K562 (cell line): ENCODE results near the gene COQ3. TPM values are rescaled to one million over a fixed set of nuclear protein-coding genes. Genes with fewer than 3 reads are reported as not detected.

Experiments used
- ATAC-seq: fragments of 200-7000 bp; cut with Tn5 transposase; 3 replicates; pipeline ENCODE4 v1.9.1; 2020; ENCODE audit warnings: moderate library complexity
- BruUV-seq: library from RNA; stranded (reverse); fragments of 400-500 nt; replicated peaks from 2 replicates; lab custom pipeline; 2021; lab: Mats Ljungman, UMichigan
- CTCF ChIA-PET: fragments of 300-600 bp; formaldehyde crosslinking; extraction: SDS; loops from one replicate; lab custom pipeline; 2021; ENCODE audit warnings: low intra/inter-chr PET ratio; lab: Yijun Ruan, JAX
- POLR2A ChIA-PET: fragments of 300-600, 350-650 bp; sonication (Branson Sonifier 250); formaldehyde crosslinking; extraction: SDS; loops from one replicate; lab custom pipeline; 2021; ENCODE audit warnings: antibody characterized with exemption, inconsistent platforms; lab: Yijun Ruan, JAX
- DNase-seq, 4 experiments: peaks; one replicate each; pipeline versions ENCODE4 v3.0.0 to v3.0.0-alpha.2; 2011 to 2018; ENCODE audit warnings: low spot score in 3 of 4, mixed read lengths in 3 of 4; ENCODE audit errors: extremely low read depth in 1 of 4
- FAIRE-seq: peaks from 2 replicates; lab custom pipeline; 2011; peaks lifted over from hg19 to GRCh38; lab: Jason Lieb, UNC
- H2AFZ ChIP-seq: 2 replicates; pipeline ENCODE4 v1.6.0; 2011; ENCODE audit warnings: low read depth, low read length, control low read depth, inconsistent platforms
- H3K27ac ChIP-seq: fragments of 200-600 bp; 3 replicates; pipeline ENCODE4 v1.8.0; 2011; ENCODE audit warnings: low read depth, mild to moderate bottlenecking, control low read depth, inconsistent platforms, low read length, moderate library complexity, mixed read lengths; ENCODE audit errors: extremely low read depth
- H3K27me3 ChIP-seq, 2 experiments: fragments of 300-600 bp in 1 of 2; 2 replicates in 1 of 2; 3 replicates in 1 of 2; pipeline versions ENCODE4 v1.6.0 to v1.8.0; 2011; ENCODE audit warnings: inconsistent platforms in 2 of 2, low read length in 2 of 2, mild to moderate bottlenecking in 1 of 2, mixed read lengths in 1 of 2, moderate library complexity in 1 of 2; ENCODE audit not compliant: control insufficient read depth in 2 of 2, insufficient read depth in 2 of 2
- H3K36me3 ChIP-seq: fragments of 300-600 bp; 3 replicates; pipeline ENCODE4 v1.8.0; 2011; ENCODE audit warnings: mild to moderate bottlenecking, low read length, inconsistent platforms; ENCODE audit not compliant: control insufficient read depth, insufficient read depth
- H3K4me1 ChIP-seq, 2 experiments: fragments of 200-600 bp in 1 of 2; replicated peaks in 1 of 2; 2 replicates in 1 of 2; 3 replicates in 1 of 2; pipeline versions ENCODE4 v1.5.1 to v1.8.0; 2011; ENCODE audit warnings: inconsistent platforms in 2 of 2, low read length in 2 of 2, mild to moderate bottlenecking in 1 of 2, mixed read lengths in 1 of 2, moderate library complexity in 1 of 2; ENCODE audit not compliant: control insufficient read depth in 2 of 2, insufficient read depth in 2 of 2
- H3K4me2 ChIP-seq: 2 replicates; pipeline ENCODE4 v1.6.1; 2011; ENCODE audit warnings: low read length, control low read depth, inconsistent platforms, mixed read lengths; ENCODE audit not compliant: insufficient read depth
- H3K4me3 ChIP-seq: fragments of 200-600 bp; sonication (generic), shearing (Covaris generic); 2 replicates; pipeline ENCODE4 v1.5.1; 2016; ENCODE audit warnings: control low read depth, inconsistent platforms
- H3K79me2 ChIP-seq: fragments of 200-600 bp; 3 replicates; pipeline ENCODE4 v1.8.0; 2011; ENCODE audit warnings: low read length, inconsistent platforms; ENCODE audit not compliant: control insufficient read depth, insufficient read depth
- H3K9ac ChIP-seq, 2 experiments: 2 replicates each; pipeline versions ENCODE4 v1.6.0 to v1.6.1; 2011; ENCODE audit warnings: low read depth in 2 of 2, low read length in 2 of 2, control low read depth in 1 of 2, inconsistent platforms in 1 of 2, mild to moderate bottlenecking in 1 of 2, mixed read lengths in 1 of 2; ENCODE audit not compliant: insufficient read depth in 1 of 2
- H3K9me1 ChIP-seq: one replicate; pipeline ENCODE4 v1.6.0; 2011; ENCODE audit warnings: inconsistent platforms, mild to moderate bottlenecking, low read length, moderate library complexity; ENCODE audit not compliant: control insufficient read depth, insufficient read depth
- H3K9me3 ChIP-seq: replicated peaks from 2 replicates; pipeline ENCODE4 v1.5.1; 2011; ENCODE audit warnings: low read depth, low read length, inconsistent platforms; ENCODE audit not compliant: control insufficient read depth, insufficient read depth
- H4K20me1 ChIP-seq: replicated peaks from 2 replicates; pipeline ENCODE4 v1.6.1; 2011; ENCODE audit warnings: low read length, inconsistent platforms, mixed read lengths; ENCODE audit not compliant: control insufficient read depth, insufficient read depth
- ADNP ChIP-seq: fragments of 200-800 bp; sonication (Bioruptor generic); IDR thresholded peaks from 2 replicates; pipeline ENCODE4 v1.6.1; 2016; ENCODE audit warnings: missing genetic modification characterization, missing compliant biosample characterization
- ATF7 ChIP-seq: fragments of 450-650 bp; IDR thresholded peaks from 2 replicates; pipeline ENCODE4 v1.7.1; 2014; ENCODE audit warnings: mild to moderate bottlenecking, moderate library complexity
- CTCFL ChIP-seq: IDR thresholded peaks from 2 replicates; pipeline ENCODE4 v1.6.1; 2011; ENCODE audit warnings: borderline replicate concordance, low read depth, mild to moderate bottlenecking, moderate library complexity, low read length; ENCODE audit not compliant: insufficient read depth, poor library complexity, severe bottlenecking
- PHF20 ChIP-seq: fragments of 450-650 bp; IDR thresholded peaks from 2 replicates; pipeline ENCODE4 v1.6.1; 2018; ENCODE audit not compliant: partially characterized antibody
- RCOR1 ChIP-seq, 2 experiments: IDR thresholded peaks; 2 replicates each; pipeline ENCODE4 v1.6.1; 2012; ENCODE audit warnings: low read depth in 2 of 2, low read length in 2 of 2, borderline replicate concordance in 1 of 2, improper control_type of control experiment in 1 of 2
- SMC3 ChIP-seq: conservative IDR thresholded peaks from 2 replicates; pipeline ENCODE4 v1.6.1; 2011; ENCODE audit warnings: low read depth, low read length, improper control_type of control experiment; ENCODE audit not compliant: insufficient read depth
- ZBTB11 ChIP-seq, 3 experiments: fragments of 200-800 bp in 1 of 3; fragments of 250-450 bp in 1 of 3; fragments of 450-650 bp in 1 of 3; sonication (Bioruptor Pico) in 1 of 3; sonication (Bioruptor generic) in 1 of 3; formaldehyde crosslinking in 1 of 3; IDR thresholded peaks; 2 replicates each; pipeline versions ENCODE4 v1.6.1 to v1.8.0; 2016 to 2022; ENCODE audit warnings: mild to moderate bottlenecking in 2 of 3, missing genetic modification characterization in 2 of 3, missing compliant biosample characterization in 1 of 3, moderate library complexity in 1 of 3
- ZNF124 ChIP-seq: sonication (generic); formaldehyde crosslinking; IDR thresholded peaks from 2 replicates; pipeline ENCODE4 v1.8.1; 2022; ENCODE audit warnings: missing genetic modification reagents
- ZNF584 ChIP-seq: fragments of 200-800 bp; sonication (Bioruptor generic); IDR thresholded peaks from 2 replicates; pipeline ENCODE4 v1.6.1; 2016; ENCODE audit warnings: low read depth, mild to moderate bottlenecking, missing genetic modification characterization, missing compliant biosample characterization
- WGBS: fragments of 100-300 bp; shearing (Covaris generic); methylation state at CpG from one replicate; pipeline ENCODE4 v1.1.6; 2016; ENCODE audit warnings: low coverage, mixed read lengths; ENCODE audit not compliant: insufficient coverage; ENCODE audit errors: missing lambda C conversion rate; 5-methylcytosine and 5-hydroxymethylcytosine counted together
- in situ Hi-C: fragments of 300-500 bp; cut with MboI; formaldehyde crosslinking; loops from 4 replicates; pipeline ENCODE4 v1.15.0; 2018; ENCODE audit warnings: inconsistent platforms, mixed read lengths
- intact Hi-C: fragments of 100-400 bp; cut with micrococcal nuclease; formaldehyde crosslinking; loops from 2 replicates; pipeline ENCODE4 v1.14.2; 2022
- polyA plus RNA-seq, 8 experiments: library from polyadenylated mRNA; depleted of rRNA in 4 of 8; stranded (reverse) in 5 of 8; unstranded in 3 of 8; fragments of >200 nt; fragmentation: Nextera tagmentation in 2 of 8; fragmentation: Illumina TruSeq in 1 of 8; extraction: Ambion mirVana in 2 of 8; extraction: Trizol in 1 of 8; gene quantifications; 2 replicates each; pipeline versions ENCODE4 v1.2.1 to v1.2.3, GENCODE V29; 2011 to 2014; ENCODE audit warnings: inconsistent platforms in 1 of 8, missing spikeins in 1 of 8
- total RNA-seq, 7 experiments: library from RNA; depleted of rRNA in 6 of 7; stranded (reverse); fragments of >200 nt in 6 of 7; fragmentation: Illumina TruSeq in 2 of 7; extraction: Trizol in 2 of 7; gene quantifications; 2 replicates each; pipeline versions ENCODE4 v1.2.1 to v1.2.3, GENCODE V29; 2011 to 2021; ENCODE audit warnings: low replicate concordance in 1 of 7
- TF ChIP-seq, protein P1 (sequence below): fragments of 450-650 bp; formaldehyde crosslinking; IDR thresholded peaks from 2 replicates; pipeline ENCODE4 v1.4.0; 2020; ENCODE audit warnings: mild to moderate bottlenecking, moderate library complexity

Gene COQ3
- total and polyA plus RNA-seq, 9 of the 15 experiments (the other 6 are each of a cell fraction or from before 2014, with no cell fraction given) = 16.9 to 137 (median 33.9) TPM

- ATAC-seq (peak; percentile 92), DNase-seq (peak; percentile 68 to 79 (median 76)), FAIRE-seq (peak; percentile 92)
- Histone ChIP-seq H3K9ac (no peak overlapping the region), H3K9me1 (no peaks in the 10 kb centered on the region), H3K36me3 (no peaks in the 10 kb centered on the region), H3K4me2 (no peak overlapping the region), H3K9me3 (no peaks in the 10 kb centered on the region), H3K79me2 (no peaks in the 10 kb centered on the region), H3K27ac (no peak overlapping the region), H2AFZ (no peak overlapping the region), H3K4me1 (no peaks in the 10 kb centered on the region; a peak in 1 of 5 replicates), H3K27me3 (peaks cover 6 to 10% of the 10 kb centered on the region in 2 experiments; a peak in 1 of 5 replicates), H4K20me1 (no peaks in the 10 kb centered on the region), H3K4me3 (no peak overlapping the region)
- ChIA-PET POLR2A (interaction anchor here (0.8 to 1.8 kb wide), 3 partner anchors 13 to 18 kb away, joined by 4 to 5 read pairs (median 5); no protein-coding TSS in a partner anchor), CTCF (interaction anchor here (0.6 to 1.4 kb wide), 4 partner anchors 96 to 416 kb away, joined by 3 to 4 read pairs (median 3); no protein-coding TSS in a partner anchor)
- in situ Hi-C loops = loop anchor here (25.0 kb wide), 1 partner anchor 407 kb away; no protein-coding TSS in a partner anchor
- BruUV-seq = no TSS peak
- WGBS = 0% methylated on average over 2 of the region's 2 CpGs
- intact Hi-C loops = loop anchor here (1.0 to 5.0 kb wide), 4 partner anchors 62 to 493 kb away; partner anchors contain the start of gene COQ3
- TF ChIP-seq PHF20 (no peak), SMC3 (peak; percentile 46), ZNF584 (no peak), ZNF124 (no peak), ADNP (no peak), RCOR1 (IDR thresholded peaks at IDR 0.05; ENCODE audit: borderline replicate concordance in 1 of 2, low read depth in 2 of 2, low read length in 2 of 2) (peak in 1 of 2 experiments; percentile 69; a peak in 2 of 4 replicates), ZBTB11 (CRISPR knock-in tag; IDR thresholded peaks at IDR 0.05) (no peak), CTCFL (peak; percentile 47), ATF7 (peak; percentile 20; the same call in 1 of the 2 replicates)
- TF ChIP-seq, protein P1, sequence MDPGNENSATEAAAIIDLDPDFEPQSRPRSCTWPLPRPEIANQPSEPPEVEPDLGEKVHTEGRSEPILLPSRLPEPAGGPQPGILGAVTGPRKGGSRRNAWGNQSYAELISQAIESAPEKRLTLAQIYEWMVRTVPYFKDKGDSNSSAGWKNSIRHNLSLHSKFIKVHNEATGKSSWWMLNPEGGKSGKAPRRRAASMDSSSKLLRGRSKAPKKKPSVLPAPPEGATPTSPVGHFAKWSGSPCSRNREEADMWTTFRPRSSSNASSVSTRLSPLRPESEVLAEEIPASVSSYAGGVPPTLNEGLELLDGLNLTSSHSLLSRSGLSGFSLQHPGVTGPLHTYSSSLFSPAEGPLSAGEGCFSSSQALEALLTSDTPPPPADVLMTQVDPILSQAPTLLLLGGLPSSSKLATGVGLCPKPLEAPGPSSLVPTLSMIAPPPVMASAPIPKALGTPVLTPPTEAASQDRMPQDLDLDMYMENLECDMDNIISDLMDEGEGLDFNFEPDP (CRISPR knock-in tag) = no peak
Measured at GRCh38 chr6:99330159-99330558, 63.8 kb downstream of the COQ3 start.
